OCI-LY3 (cell line): Measurements from ENCODE around the gene RIIAD1.

ENCODE experiments used
- H2AFZ ChIP-seq: fragments of 200-600, 300-600 bp; shearing (Covaris generic); 2 replicates; pipeline ENCODE4 v1.6.0; 2014; ENCODE audit warnings: antibody characterized with exemption, low read depth, low read length
- H3K27ac ChIP-seq: fragments of 200-600, 300-600 bp; sonication (generic); 2 replicates; pipeline ENCODE4 v1.5.1; 2014; ENCODE audit warnings: mild to moderate bottlenecking, low read length, moderate library complexity, mixed read lengths
- H3K27me3 ChIP-seq: fragments of 200-600, 300-600 bp; sonication (generic); 2 replicates; pipeline ENCODE4 v1.6.1; 2014; ENCODE audit warnings: low read depth, low read length, mixed read lengths
- H3K36me3 ChIP-seq: fragments of 200-600, 300-600 bp; sonication (generic); replicated peaks from 2 replicates; pipeline ENCODE3; 2014; ENCODE audit warnings: low read depth, low read length, mixed read lengths
- H3K4me1 ChIP-seq: fragments of 300-600, 200-600 bp; sonication (generic); 2 replicates; pipeline ENCODE4 v1.6.1; 2014; ENCODE audit warnings: low read length, mixed read lengths
- H3K4me2 ChIP-seq: fragments of 200-600, 300-600 bp; sonication (generic); 2 replicates; pipeline ENCODE4 v1.6.1; 2014; ENCODE audit warnings: low read length, mixed read lengths
- H3K4me3 ChIP-seq: fragments of 300-600, 200-600 bp; sonication (generic); 2 replicates; pipeline ENCODE4 v1.5.1; 2014; ENCODE audit warnings: antibody characterized with exemption, mild to moderate bottlenecking, low read length, moderate library complexity
- H3K79me2 ChIP-seq: fragments of 300-600, 200-600 bp; shearing (Covaris generic); 2 replicates; pipeline ENCODE4 v1.6.1; 2014; ENCODE audit warnings: mild to moderate bottlenecking, low read length, mixed read lengths
- H3K9ac ChIP-seq: fragments of 300-600, 200-600 bp; shearing (Covaris generic); 2 replicates; pipeline ENCODE4 v1.6.0; 2014; ENCODE audit warnings: mild to moderate bottlenecking, low read length, moderate library complexity
- H3K9me3 ChIP-seq: fragments of 200-600, 300-600 bp; shearing (Covaris generic); 2 replicates; pipeline ENCODE4 v1.6.1; 2014; ENCODE audit warnings: low read length, mixed read lengths; ENCODE audit not compliant: insufficient read depth
- H4K20me1 ChIP-seq: fragments of 200-600, 300-600 bp; sonication (generic); 2 replicates; pipeline ENCODE4 v1.6.1; 2016; ENCODE audit warnings: low read length, mixed read lengths; ENCODE audit not compliant: insufficient read depth
- EZH2phosphoT487 ChIP-seq: fragments of 200-600 bp; shearing (Covaris generic); IDR thresholded peaks from 2 replicates; pipeline ENCODE4 v1.6.1; 2018; ENCODE audit warnings: antibody characterized with exemption, mixed run types, low read depth
- TF ChIP-seq, protein P1 (sequence below): fragments of 200-600, 300-600 bp; sonication (generic); IDR thresholded peaks from 2 replicates; pipeline ENCODE4 v1.5.1; 2014; ENCODE audit warnings: antibody characterized with exemption, low read length, low read depth

Gene RIIAD1

DNA sequence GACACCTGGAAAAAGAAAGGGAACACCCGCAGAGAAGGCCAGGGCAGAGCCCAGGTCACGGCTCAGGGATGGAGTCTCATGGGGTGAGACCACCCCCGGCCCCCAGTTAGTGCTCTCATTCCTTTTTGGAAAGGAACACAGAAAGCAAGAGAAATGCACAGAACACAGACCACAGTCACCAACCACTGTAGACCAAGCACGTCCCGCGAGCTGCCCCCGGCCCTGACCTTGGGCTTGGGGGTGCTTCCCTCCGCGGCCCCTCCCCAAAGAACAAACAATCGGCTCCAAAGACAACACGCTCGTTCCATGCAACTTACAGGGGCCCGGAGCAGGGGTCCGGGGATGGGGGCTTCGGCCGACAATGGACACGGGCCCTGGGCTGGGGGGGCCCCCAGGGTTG, 17.5 kb upstream of the RIIAD1 start:
- TF ChIP-seq, protein P1, sequence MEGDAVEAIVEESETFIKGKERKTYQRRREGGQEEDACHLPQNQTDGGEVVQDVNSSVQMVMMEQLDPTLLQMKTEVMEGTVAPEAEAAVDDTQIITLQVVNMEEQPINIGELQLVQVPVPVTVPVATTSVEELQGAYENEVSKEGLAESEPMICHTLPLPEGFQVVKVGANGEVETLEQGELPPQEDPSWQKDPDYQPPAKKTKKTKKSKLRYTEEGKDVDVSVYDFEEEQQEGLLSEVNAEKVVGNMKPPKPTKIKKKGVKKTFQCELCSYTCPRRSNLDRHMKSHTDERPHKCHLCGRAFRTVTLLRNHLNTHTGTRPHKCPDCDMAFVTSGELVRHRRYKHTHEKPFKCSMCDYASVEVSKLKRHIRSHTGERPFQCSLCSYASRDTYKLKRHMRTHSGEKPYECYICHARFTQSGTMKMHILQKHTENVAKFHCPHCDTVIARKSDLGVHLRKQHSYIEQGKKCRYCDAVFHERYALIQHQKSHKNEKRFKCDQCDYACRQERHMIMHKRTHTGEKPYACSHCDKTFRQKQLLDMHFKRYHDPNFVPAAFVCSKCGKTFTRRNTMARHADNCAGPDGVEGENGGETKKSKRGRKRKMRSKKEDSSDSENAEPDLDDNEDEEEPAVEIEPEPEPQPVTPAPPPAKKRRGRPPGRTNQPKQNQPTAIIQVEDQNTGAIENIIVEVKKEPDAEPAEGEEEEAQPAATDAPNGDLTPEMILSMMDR, result no peak
- no peak for TF ChIP-seq EZH2phosphoT487
- H3K4me3 ChIP-seq, result no peak overlapping the region
- H3K27ac ChIP-seq, result no peak overlapping the region
- H3K36me3 ChIP-seq, result peaks cover 17% of the 10 kb centered on the region
- H3K4me1 ChIP-seq, result peaks cover 12% of the 10 kb centered on the region
- no peaks in the 10 kb centered on the region for H3K27me3 ChIP-seq
- H3K9ac ChIP-seq, result no peak overlapping the region
- no peaks in the 10 kb centered on the region for H3K9me3 ChIP-seq
- no peak overlapping the region for H3K4me2 ChIP-seq
- H3K79me2 ChIP-seq, result no peaks in the 10 kb centered on the region
- no peak overlapping the region for H2AFZ ChIP-seq
- H4K20me1 ChIP-seq, result 0 out of 2 replicates have a peak, but pooled peaks cover 10% of the 10 kb centered on the region

DNA sequence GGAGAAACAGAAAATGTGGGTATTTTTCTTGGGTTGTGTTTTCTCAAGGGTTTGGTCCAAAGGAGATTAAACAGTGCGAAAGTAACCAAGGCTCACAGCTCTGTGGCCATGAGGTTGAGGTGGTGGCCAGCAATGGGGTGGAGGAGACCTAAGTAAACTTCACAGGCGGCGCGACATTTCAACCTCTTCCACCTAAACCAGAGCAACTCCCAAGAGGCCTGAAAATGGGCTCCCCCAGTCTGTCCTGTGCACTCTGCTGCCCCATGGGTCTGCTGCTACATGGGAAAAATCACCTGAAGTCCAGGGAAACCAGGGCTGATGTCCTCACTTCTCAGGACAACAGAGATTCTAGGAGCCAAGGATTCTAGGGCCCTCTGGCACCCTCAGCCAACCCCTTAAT, 17.1 kb upstream of the RIIAD1 start:
- no peak overlapping the region for H3K4me3 ChIP-seq
- H3K9me3 ChIP-seq, result no peaks in the 10 kb centered on the region
- no peak overlapping the region for H3K4me2 ChIP-seq
- H3K9ac ChIP-seq, result no peak overlapping the region
- no peaks in the 10 kb centered on the region for H3K27me3 ChIP-seq
- H4K20me1 ChIP-seq, result 0 out of 2 replicates have a peak, but pooled peaks cover 10% of the 10 kb centered on the region
- H3K36me3 ChIP-seq, result peaks cover 13% of the 10 kb centered on the region
- H2AFZ ChIP-seq, result no peak overlapping the region
- TF ChIP-seq, protein P1, result no peak
- TF ChIP-seq EZH2phosphoT487, result no peak
- no peaks in the 10 kb centered on the region for H3K79me2 ChIP-seq
- peaks cover 12% of the 10 kb centered on the region for H3K4me1 ChIP-seq
- H3K27ac ChIP-seq, result no peak overlapping the region

DNA sequence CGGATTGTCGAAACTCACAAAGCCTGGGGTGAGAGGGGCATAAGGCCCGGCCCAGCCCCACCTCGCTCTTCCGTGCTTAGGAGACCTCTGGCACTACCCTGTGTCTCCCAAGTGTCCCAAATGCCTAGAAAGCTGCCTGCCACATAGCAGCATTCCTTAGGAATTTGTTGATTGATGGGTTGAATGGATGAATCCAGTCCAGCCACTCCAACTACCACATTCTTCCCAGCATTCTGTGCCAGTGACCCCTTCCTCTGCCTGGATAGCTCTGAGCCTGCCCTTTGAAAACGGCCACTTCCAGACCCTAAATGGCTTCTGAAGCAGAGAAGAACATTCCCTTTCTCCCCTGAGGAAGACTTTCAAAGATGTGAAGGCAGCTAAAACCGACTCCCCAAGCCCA, 16.2 kb upstream of the RIIAD1 start:
- H4K20me1 ChIP-seq, result 0 out of 2 replicates have a peak, but pooled peaks cover 8% of the 10 kb centered on the region
- H3K4me1 ChIP-seq, result peaks cover 10% of the 10 kb centered on the region
- H3K27ac ChIP-seq, result no peak overlapping the region

DNA sequence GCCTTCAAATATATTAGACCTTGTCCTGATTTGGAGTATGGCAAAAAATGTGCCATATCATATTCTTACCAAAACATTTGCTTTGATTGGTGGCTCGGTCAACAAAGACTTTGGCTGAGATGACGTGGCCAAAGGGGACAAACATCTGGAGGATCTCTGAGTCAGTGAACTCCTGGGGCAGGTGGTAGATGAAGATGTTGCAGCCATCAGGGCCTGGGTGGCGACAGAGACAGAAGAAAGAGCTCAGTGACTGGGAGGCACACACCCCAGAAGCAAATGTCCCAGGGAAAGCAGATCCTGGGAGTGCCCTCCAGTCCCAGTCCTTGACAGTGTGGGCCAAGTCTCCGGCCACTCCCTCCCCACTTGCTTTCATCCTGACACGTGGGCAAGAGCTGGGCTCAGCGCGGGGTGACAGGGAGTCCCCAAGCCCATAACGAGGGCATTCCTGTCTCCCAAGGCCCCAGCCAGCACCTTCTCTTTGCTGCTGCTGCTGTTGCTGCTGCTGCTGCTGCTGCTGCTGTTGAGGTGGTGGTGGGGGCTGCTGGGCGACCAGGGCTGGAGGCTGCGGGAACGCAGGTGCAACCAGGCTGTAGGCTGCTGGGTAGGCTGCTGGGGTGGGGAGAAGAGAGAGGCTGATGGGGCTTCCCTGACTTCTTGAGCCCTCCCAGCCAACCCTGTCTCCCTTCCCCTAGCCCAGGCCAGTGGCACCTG, 15.4 kb upstream of the RIIAD1 start:
- H3K4me1 ChIP-seq, result peaks cover 2% of the 10 kb centered on the region
- no peak for TF ChIP-seq EZH2phosphoT487
- TF ChIP-seq, protein P1, result no peak

More for the DNA sequence above, 16.2 kb upstream of the RIIAD1 start:
- H3K27me3 ChIP-seq, result no peaks in the 10 kb centered on the region
- no peak overlapping the region for H3K9ac ChIP-seq
- H2AFZ ChIP-seq, result no peak overlapping the region
- TF ChIP-seq EZH2phosphoT487, result no peak
- TF ChIP-seq, protein P1, result no peak
- H3K79me2 ChIP-seq, result no peaks in the 10 kb centered on the region
- H3K36me3 ChIP-seq, result peaks cover 10% of the 10 kb centered on the region
- H3K4me2 ChIP-seq, result no peak overlapping the region
- no peak overlapping the region for H3K4me3 ChIP-seq
- H3K9me3 ChIP-seq, result no peaks in the 10 kb centered on the region

More for the DNA sequence above, 15.4 kb upstream of the RIIAD1 start:
- Histone ChIP-seq H3K36me3 (peaks cover 8% of the 10 kb centered on the region), H3K27me3 (peaks cover under 1% of the 10 kb centered on the region; the same call in 1 of the 2 replicates), H3K4me2 (no peak overlapping the region), H3K27ac (no peak overlapping the region), H3K9me3 (no peaks in the 10 kb centered on the region), H3K79me2 (no peaks in the 10 kb centered on the region), H3K4me3 (no peak overlapping the region), H2AFZ (no peak overlapping the region), H3K9ac (no peak overlapping the region), H4K20me1 (0 out of 2 replicates have a peak, but pooled peaks cover under 1% of the 10 kb centered on the region)
